Endothelial cell of umbilical vein (primary cell): ENCODE measurements around the gene ZNF804B. TPM values are rescaled to one million over a fixed set of nuclear protein-coding genes. Genes with fewer than 3 reads are reported as not detected.

ENCODE experiments used
- BruUV-seq: library from RNA; stranded (reverse); fragments of 400-500 nt; replicated peaks from 2 replicates; lab custom pipeline; 2021; lab: Mats Ljungman, UMichigan
- CTCF ChIA-PET: fragments of 300-600, 350-600 bp; sonication (Branson Sonifier 250); formaldehyde crosslinking; loops from one replicate; lab custom pipeline; 2021; ENCODE audit warnings: antibody characterized with exemption, inconsistent platforms; lab: Charles Lee
- POLR2A ChIA-PET: fragments of 300-600, 350-600 bp; sonication (Branson Sonifier 250); formaldehyde crosslinking; loops from one replicate; lab custom pipeline; 2021; ENCODE audit warnings: antibody characterized with exemption, inconsistent platforms; lab: Charles Lee
- DNase-seq: peaks from one replicate; pipeline ENCODE4 v3.0.0-alpha.2; 2011; ENCODE audit warnings: low read depth, low spot score
- FAIRE-seq: peaks from 2 replicates; lab custom pipeline; 2011; peaks lifted over from hg19 to GRCh38; lab: Jason Lieb, UNC
- H2AFZ ChIP-seq: 2 replicates; pipeline ENCODE4 v1.6.0; 2012; ENCODE audit warnings: low read depth, low read length, control low read depth, inconsistent platforms
- H3K27ac ChIP-seq: 2 replicates; pipeline ENCODE4 v1.5.1; 2011; ENCODE audit warnings: low read depth, mild to moderate bottlenecking, control low read depth, low read length, moderate library complexity; ENCODE audit not compliant: insufficient read depth
- H3K27me3 ChIP-seq, 2 experiments: 2 replicates each; pipeline versions ENCODE4 v1.6.0 to v1.6.1; 2011; ENCODE audit warnings: low read length in 2 of 2, mixed read lengths in 1 of 2; ENCODE audit not compliant: control insufficient read depth in 2 of 2, insufficient read depth in 2 of 2
- H3K36me3 ChIP-seq, 2 experiments: 2 replicates in 1 of 2; 3 replicates in 1 of 2; pipeline ENCODE4 v1.5.1; 2011; ENCODE audit warnings: low read length in 2 of 2, mild to moderate bottlenecking in 1 of 2, moderate library complexity in 1 of 2; ENCODE audit not compliant: control insufficient read depth in 2 of 2, insufficient read depth in 2 of 2; ENCODE audit errors: extremely low read depth in 1 of 2
- H3K4me1 ChIP-seq: 3 replicates; pipeline ENCODE4 v1.5.1; 2011; ENCODE audit warnings: mild to moderate bottlenecking, low read length; ENCODE audit not compliant: control insufficient read depth, insufficient read depth; ENCODE audit errors: extremely low read depth
- H3K4me2 ChIP-seq: 2 replicates; pipeline ENCODE4 v1.6.1; 2011; ENCODE audit warnings: low read length, control low read depth, mixed read lengths; ENCODE audit not compliant: insufficient read depth
- H3K4me3 ChIP-seq, 3 experiments: fragments of 200-600 bp in 1 of 3; sonication (generic), shearing (Covaris generic) in 1 of 3; replicated peaks in 1 of 3; 2 replicates each; pipeline ENCODE4 v1.5.1; 2011 to 2016; ENCODE audit warnings: control low read depth in 3 of 3, low read length in 3 of 3, mild to moderate bottlenecking in 2 of 3, inconsistent platforms in 1 of 3, low read depth in 1 of 3, moderate library complexity in 1 of 3; ENCODE audit not compliant: insufficient read depth in 1 of 3
- H3K79me2 ChIP-seq: 2 replicates; pipeline ENCODE4 v1.6.0; 2012; ENCODE audit warnings: low read length, inconsistent platforms; ENCODE audit not compliant: control insufficient read depth, insufficient read depth
- H3K9ac ChIP-seq: replicated peaks from 2 replicates; pipeline ENCODE3; 2011; ENCODE audit warnings: low read length, control low read depth; ENCODE audit not compliant: insufficient read depth; ENCODE audit errors: extremely low read depth
- H3K9me1 ChIP-seq: replicated peaks from 3 replicates; pipeline ENCODE4 v1.6.0; 2011; ENCODE audit warnings: mild to moderate bottlenecking, low read length; ENCODE audit not compliant: control insufficient read depth, insufficient read depth; ENCODE audit errors: extremely low read depth
- H3K9me3 ChIP-seq: replicated peaks from 2 replicates; pipeline ENCODE4 v1.5.1; 2012; ENCODE audit warnings: low read length, inconsistent platforms; ENCODE audit not compliant: control insufficient read depth, insufficient read depth
- H4K20me1 ChIP-seq: replicated peaks from 2 replicates; pipeline ENCODE3; 2011; ENCODE audit warnings: mild to moderate bottlenecking, low read length; ENCODE audit not compliant: control insufficient read depth, insufficient read depth; ENCODE audit errors: extremely low read depth
- CTCF ChIP-seq, 2 donors: IDR thresholded peaks; 1 replicate in 1 of 2; 2 replicates in 1 of 2; pipeline ENCODE4 v1.5.1; 2011; ENCODE audit warnings: low read length in 2 of 2, mild to moderate bottlenecking in 2 of 2, moderate library complexity in 2 of 2, control low read depth in 1 of 2, inconsistent platforms in 1 of 2, low read depth in 1 of 2; ENCODE audit not compliant: insufficient read depth in 1 of 2; ENCODE audit errors: extremely low read depth in 1 of 2
- EZH2 ChIP-seq: IDR thresholded peaks from 2 replicates; pipeline ENCODE4 v1.6.1; 2012; ENCODE audit warnings: borderline replicate concordance, low read depth, mild to moderate bottlenecking, moderate library complexity, low read length, inconsistent platforms; ENCODE audit not compliant: severe bottlenecking
- FOS ChIP-seq: IDR thresholded peaks from 2 replicates; pipeline ENCODE4 v1.6.1; 2011; ENCODE audit warnings: mild to moderate bottlenecking, low read length, moderate library complexity, borderline replicate concordance; ENCODE audit not compliant: insufficient read depth
- GATA2 ChIP-seq: IDR thresholded peaks from 2 replicates; pipeline ENCODE4 v1.7.0; 2011; ENCODE audit warnings: low read depth, mild to moderate bottlenecking, moderate library complexity, mixed read lengths, low read length; ENCODE audit not compliant: insufficient read length, insufficient read depth
- JUN ChIP-seq: IDR thresholded peaks from 2 replicates; pipeline ENCODE4 v1.6.1; 2011; ENCODE audit warnings: borderline replicate concordance, low read depth; ENCODE audit not compliant: insufficient read length, insufficient read depth
- MYC ChIP-seq: IDR thresholded peaks from one replicate; pipeline ENCODE4 v1.6.1; 2011; ENCODE audit warnings: mild to moderate bottlenecking, low read depth, low read length
- POLR2A ChIP-seq: IDR thresholded peaks from 2 replicates; pipeline ENCODE4 v1.6.1; 2012; ENCODE audit warnings: low read depth, mild to moderate bottlenecking, control low read depth, low read length
- POLR2AphosphoS5 ChIP-seq: IDR thresholded peaks from 2 replicates; pipeline ENCODE4 v1.6.1; 2012; ENCODE audit warnings: low read depth, mild to moderate bottlenecking, control low read depth, low read length, moderate library complexity; ENCODE audit not compliant: insufficient read depth
- dilution Hi-C: fragments of 300-500 bp; cut with MboI; formaldehyde crosslinking; loops from one replicate; pipeline ENCODE4 v1.15.0; 2019; ENCODE audit warnings: low sequenced_read_pairs; ENCODE audit not compliant: extremely low pct_ligation_motif_present
- intact Hi-C: fragments of 100-400 bp; cut with micrococcal nuclease; formaldehyde crosslinking; loops from one replicate; pipeline ENCODE4 v1.10.0; 2022
- polyA plus RNA-seq, 4 experiments: library from polyadenylated mRNA; depleted of rRNA in 3 of 4; stranded (reverse) in 3 of 4; unstranded in 1 of 4; fragments of >200 nt; gene quantifications; 2 replicates each; pipeline versions ENCODE4 v1.2.1 to v1.2.3, GENCODE V29; 2011 to 2012; ENCODE audit warnings: missing spikeins in 1 of 4
- total RNA-seq: library from RNA; stranded (reverse); gene quantifications from 2 replicates; pipeline ENCODE4 v1.2.3, GENCODE V29; 2021

The ZNF804B gene
- total and polyA plus RNA-seq, 2 donors (not counting 3 experiments of a cell fraction or from before 2014, with no cell fraction given): not detected

GRCh38 chr7:88867158-88867557, 107.7 kb downstream of the ZNF804B start:
- Histone ChIP-seq H3K9me1 (no peaks in the 10 kb centered on the region), H3K4me3 (no peak overlapping the region), H3K9me3 (no peaks in the 10 kb centered on the region), H3K9ac (no peak overlapping the region), H4K20me1 (no peaks in the 10 kb centered on the region), H2AFZ (no peak overlapping the region), H3K36me3 (no peaks in the 10 kb centered on the region), H3K27me3 (no peaks in the 10 kb centered on the region), H3K79me2 (no peaks in the 10 kb centered on the region), H3K27ac (no peak overlapping the region), H3K4me1 (no peaks in the 10 kb centered on the region), H3K4me2 (no peak overlapping the region)
- TF ChIP-seq GATA2 (no peak), MYC (no peak), CTCF (IDR thresholded peaks at IDR 0.05; ENCODE audit: extremely low read depth in 1 of 2, insufficient read depth in 1 of 2, low read depth in 1 of 2, low read length in 2 of 2) (no peak), JUN (no peak), FOS (no peak), EZH2 (no peak)
- no peak for DNase-seq
- ChIA-PET CTCF (no interaction called here), POLR2A (no interaction called here)
- no peak for FAIRE-seq
- no TSS peak for BruUV-seq
- intact Hi-C loops (no loop called here), dilution Hi-C loops (no loop called here)

- CTCF ChIA-PET: interaction anchor here (0.7 kb wide), 1 partner anchor 611 kb away, joined by 3 read pairs; no protein-coding TSS in a partner anchor
- H3K36me3 ChIP-seq: no peaks in the 10 kb centered on the region
- H3K27me3 ChIP-seq: no peaks in the 10 kb centered on the region
- H3K4me2 ChIP-seq: no peak overlapping the region
- dilution Hi-C loops (no loop called here), intact Hi-C loops (no loop called here)
- H3K27ac ChIP-seq: no peak overlapping the region
- FAIRE-seq: no peak
- POLR2A ChIA-PET: no interaction called here
- no TSS peak for BruUV-seq
- H4K20me1 ChIP-seq: no peaks in the 10 kb centered on the region
- H3K4me1 ChIP-seq: no peaks in the 10 kb centered on the region
- H3K9me1 ChIP-seq: no peaks in the 10 kb centered on the region
- H3K9me3 ChIP-seq: no peaks in the 10 kb centered on the region
- H3K79me2 ChIP-seq: no peaks in the 10 kb centered on the region
- no peak for DNase-seq
- no peak overlapping the region for H3K4me3 ChIP-seq
- no peak overlapping the region for H3K9ac ChIP-seq
- no peak overlapping the region for H2AFZ ChIP-seq
- TF ChIP-seq POLR2AphosphoS5 (no peak), EZH2 (no peak), CTCF (IDR thresholded peaks at IDR 0.05; ENCODE audit: extremely low read depth in 1 of 2, insufficient read depth in 1 of 2, low read depth in 1 of 2, low read length in 2 of 2) (no peak), FOS (no peak), POLR2A (no peak), MYC (no peak)
Measured at GRCh38 chr7:88868456-88868855, 109.0 kb downstream of the ZNF804B start.
